Lung (tissue), 12 donors: ENCODE measurements around the gene PSMD5. TPM values are rescaled to one million over a fixed set of nuclear protein-coding genes. Genes with fewer than 3 reads are reported as not detected.

Source experiments
- ATAC-seq: fragments of 200-7000 bp; cut with Tn5 transposase; one replicate; pipeline ENCODE4 v1.9.1; 2020; ENCODE audit warnings: moderate number of reproducible peaks; ENCODE audit not compliant: insufficient read depth, low FRiP score
- DNase-seq, 3 donors: peaks; one replicate each; pipeline ENCODE4 v3.0.0-alpha.2; 2013 to 2017
- H3K27ac ChIP-seq, 2 donors: one replicate each; pipeline ENCODE4 v1.5.1; 2013; ENCODE audit warnings: mild to moderate bottlenecking in 2 of 2, moderate library complexity in 2 of 2, control low read depth in 1 of 2, inconsistent platforms in 1 of 2, low read depth in 1 of 2, low read length in 1 of 2
- H3K27me3 ChIP-seq, 3 donors: one replicate each; pipeline ENCODE4 v1.5.1; 2013; ENCODE audit warnings: low read length in 2 of 3; ENCODE audit not compliant: control insufficient read depth in 3 of 3, insufficient read depth in 3 of 3
- H3K36me3 ChIP-seq, 4 donors: one replicate each; pipeline ENCODE4 v1.5.1; 2013; ENCODE audit warnings: low read length in 4 of 4, mild to moderate bottlenecking in 1 of 4, moderate library complexity in 1 of 4; ENCODE audit not compliant: control insufficient read depth in 4 of 4, insufficient read depth in 4 of 4
- H3K4me1 ChIP-seq, 5 donors: one replicate each; pipeline ENCODE4 v1.5.1; 2013; ENCODE audit warnings: low read length in 5 of 5, mild to moderate bottlenecking in 2 of 5, moderate library complexity in 1 of 5; ENCODE audit not compliant: control insufficient read depth in 5 of 5, insufficient read depth in 5 of 5
- H3K4me3 ChIP-seq: one replicate; pipeline ENCODE4 v1.5.1; 2013; ENCODE audit warnings: mild to moderate bottlenecking, control low read depth, moderate library complexity
- H3K9ac ChIP-seq, 2 donors: one replicate each; pipeline ENCODE4 v1.5.1; 2013; ENCODE audit warnings: low read length in 2 of 2, control low read depth in 1 of 2; ENCODE audit not compliant: insufficient read depth in 1 of 2
- H3K9me3 ChIP-seq, 4 donors: one replicate each; pipeline ENCODE4 v1.5.1; 2013; ENCODE audit warnings: low read length in 3 of 4, mild to moderate bottlenecking in 1 of 4, moderate library complexity in 1 of 4; ENCODE audit not compliant: control insufficient read depth in 4 of 4, insufficient read depth in 3 of 4
- CTCF ChIP-seq: IDR thresholded peaks from 2 replicates; pipeline ENCODE4 v1.5.1; 2012; ENCODE audit warnings: mild to moderate bottlenecking; ENCODE audit errors: control extremely low read depth, extremely low read depth
- WGBS, 2 donors: extraction: QIAGEN DNeasy Blood & Tissue Kit; methylation state at CpG; one replicate each; pipeline ENCODE4 v1.1.7; 2013; 5-methylcytosine and 5-hydroxymethylcytosine counted together
- polyA plus RNA-seq, 2 donors: library from polyadenylated mRNA; stranded (reverse); fragments of 200-250 nt; gene quantifications; one replicate each; pipeline ENCODE4 v1.2.1, GENCODE V29; 2013
- total RNA-seq, 2 donors: library from RNA; depleted of rRNA in 1 of 2; stranded (reverse); fragments of >200 nt in 1 of 2; gene quantifications; one replicate each; pipeline ENCODE4 v1.2.1, GENCODE V29; 2014 to 2021
- donor health status: control.
- donor health status: control.
- donor health status: Bipolar disorder and iron deficiency.
- donor health status: healthy.
- donor health status: DM: yes; HTN: yes; CAD: no.

PSMD5 gene
- total and polyA plus RNA-seq, 4 donors = 14.9 to 66.0 (median 27.3) TPM

DNA sequence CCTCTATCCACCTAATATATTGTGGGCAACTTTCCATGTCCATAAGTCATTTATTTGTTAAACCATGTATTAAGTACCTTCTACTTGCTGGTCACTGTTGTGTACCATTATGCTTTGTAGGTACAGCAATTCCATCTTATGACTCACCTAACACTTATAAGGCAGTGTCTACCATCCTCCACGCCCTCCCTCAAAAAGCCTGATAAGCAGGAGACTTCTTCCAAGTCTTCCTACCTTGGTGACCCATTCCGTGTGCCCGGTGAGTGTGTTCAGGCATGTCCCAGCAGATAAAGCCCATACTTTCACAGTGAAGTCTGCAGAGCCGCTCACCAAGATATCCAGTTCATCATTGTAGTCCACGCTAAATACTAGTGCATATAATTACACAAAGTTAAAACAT is 66.9 kb downstream of the PSMD5 start:
- Histone ChIP-seq H3K36me3 (peaks cover 17 to 48% (median 32%) of the 10 kb centered on the region in 4 donors), H3K27me3 (no peaks in the 10 kb centered on the region), H3K9me3 (no peaks in the 10 kb centered on the region), H3K9ac (no peak overlapping the region), H3K4me3 (no peak overlapping the region), H3K27ac (no peak overlapping the region), H3K4me1 (no peaks in the 10 kb centered on the region)
- ATAC-seq (no peak), DNase-seq (no peak)
- 93 to 98% methylated on average over 5 of the region's 5 CpGs for WGBS, 2 donors
- TF ChIP-seq CTCF = no peak

GRCh38 chr9:120774719-120775118 is 68.0 kb downstream of the PSMD5 start:
- Histone ChIP-seq H3K27me3 (no peaks in the 10 kb centered on the region), H3K36me3 (peaks cover 17 to 53% (median 35%) of the 10 kb centered on the region in 4 donors), H3K9me3 (no peaks in the 10 kb centered on the region), H3K4me1 (no peaks in the 10 kb centered on the region), H3K4me3 (no peak overlapping the region), H3K9ac (no peak overlapping the region), H3K27ac (no peak overlapping the region)
- no peak for DNase-seq
- no peak for ATAC-seq
- WGBS, 2 donors = 94 to 96% methylated on average over 4 of the region's 4 CpGs
- TF ChIP-seq CTCF = no peak

GRCh38 chr9:120773256-120773655 is 69.5 kb downstream of the PSMD5 start:
- TF ChIP-seq CTCF = no peak
- H3K9me3 ChIP-seq = no peaks in the 10 kb centered on the region
- H3K27ac ChIP-seq = no peak overlapping the region
- H3K9ac ChIP-seq = no peak overlapping the region
- peaks cover 0 to 1% (median 0%) of the 10 kb centered on the region in 5 donors for H3K4me1 ChIP-seq
- H3K36me3 ChIP-seq = peaks cover 19 to 63% (median 38%) of the 10 kb centered on the region in 4 donors
- WGBS, 2 donors = 82 to 96% methylated on average over 3 of the region's 3 CpGs
- H3K27me3 ChIP-seq = no peaks in the 10 kb centered on the region
- DNase-seq (no peak), ATAC-seq (no peak)
- H3K4me3 ChIP-seq = no peak overlapping the region

DNA sequence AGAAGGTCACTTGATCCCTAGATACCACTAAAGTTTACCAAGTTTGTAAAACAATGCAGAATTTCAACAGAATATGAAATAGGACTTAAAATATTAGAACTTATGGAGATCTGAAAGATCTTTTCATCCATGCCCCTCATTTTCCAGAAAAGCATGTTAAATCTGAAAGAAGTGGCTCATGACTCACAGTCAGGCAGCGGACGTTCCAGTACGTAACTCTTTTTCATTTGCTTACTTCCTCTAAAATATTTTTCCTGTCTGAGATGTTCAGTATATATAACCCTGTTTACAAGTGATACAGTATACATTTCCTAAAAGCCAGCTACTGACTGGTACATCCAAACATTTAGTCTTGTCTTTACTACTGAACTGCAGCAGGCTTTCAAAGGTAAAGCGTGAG is 71.8 kb downstream of the PSMD5 start:
- 69 to 77% methylated on average over 4 of the region's 4 CpGs for WGBS, 2 donors
- Histone ChIP-seq H3K27ac (no peak overlapping the region), H3K27me3 (no peaks in the 10 kb centered on the region), H3K36me3 (peaks cover 17 to 55% (median 37%) of the 10 kb centered on the region in 4 donors), H3K4me3 (no peak overlapping the region), H3K4me1 (peaks cover 0 to 12% (median 0%) of the 10 kb centered on the region in 5 donors), H3K9ac (no peak overlapping the region), H3K9me3 (no peaks in the 10 kb centered on the region)
- DNase-seq (no peak), ATAC-seq (no peak)
- TF ChIP-seq CTCF = no peak
